ENCODE measurements around the gene RANBP3L.
"Not testable (repeated sequence)": the region's sequence is repeated elsewhere in the genome, so short reads cannot be mapped to it uniquely, and the experiment has no call there.

Gene RANBP3L

DNA sequence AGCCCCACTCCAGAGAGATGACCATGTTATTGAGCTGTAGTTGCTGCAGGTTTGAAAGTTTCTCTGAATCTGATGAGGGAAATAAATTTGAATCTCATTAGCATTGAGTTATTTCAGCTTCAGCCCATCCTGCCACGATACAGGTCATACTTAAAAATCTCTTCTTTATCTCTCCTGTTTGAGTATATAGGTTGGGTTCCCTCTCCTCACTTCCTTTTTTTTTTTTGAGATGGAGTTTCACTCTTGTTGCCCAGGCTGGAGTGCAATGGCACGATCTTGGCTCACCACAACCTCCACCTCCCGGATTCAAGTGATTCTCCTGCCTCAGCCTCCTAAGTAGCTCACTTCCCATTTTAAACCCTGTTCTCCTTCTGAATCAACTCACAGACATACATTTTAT, 17.9 kb downstream of the RANBP3L start:
- not testable (repeated sequence) for FAIRE-seq

- no peak for FAIRE-seq
These were observed 20.1 kb downstream of the RANBP3L start for GRCh38 chr5:36281626-36282025.

DNA sequence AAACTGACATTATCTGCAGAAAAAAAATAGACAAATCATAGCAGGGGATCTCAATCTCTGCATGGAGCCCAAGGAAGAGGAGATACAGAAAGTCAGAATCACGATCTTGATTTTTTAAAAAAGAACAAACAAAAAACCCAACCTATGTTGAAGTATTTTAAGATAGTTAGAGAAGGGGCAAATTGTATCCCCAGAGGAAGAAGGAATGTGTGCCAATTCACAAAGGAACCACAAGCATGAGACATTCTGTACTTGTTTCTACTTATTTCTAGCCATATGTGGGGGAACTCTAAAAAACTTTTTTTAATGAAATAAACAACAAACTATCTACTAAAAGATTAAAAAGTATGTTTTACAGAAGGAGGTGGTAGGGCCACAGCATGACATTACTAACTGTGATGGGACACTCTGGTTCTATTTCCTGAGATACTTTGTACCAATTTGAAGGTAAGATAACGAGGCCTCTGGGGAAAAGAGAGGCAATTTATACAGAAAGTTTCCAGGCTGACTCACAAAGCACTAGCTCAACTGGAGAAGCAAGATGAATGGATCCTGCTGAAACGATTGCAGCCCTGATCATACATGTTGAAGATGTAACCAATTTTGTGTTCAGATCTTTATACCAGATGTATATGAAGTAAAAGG, 22.5 kb downstream of the RANBP3L start:
- FAIRE-seq, result no peak

GRCh38 chr5:36277521-36278176, 24.1 kb downstream of the RANBP3L start:
- no peak for FAIRE-seq

DNA sequence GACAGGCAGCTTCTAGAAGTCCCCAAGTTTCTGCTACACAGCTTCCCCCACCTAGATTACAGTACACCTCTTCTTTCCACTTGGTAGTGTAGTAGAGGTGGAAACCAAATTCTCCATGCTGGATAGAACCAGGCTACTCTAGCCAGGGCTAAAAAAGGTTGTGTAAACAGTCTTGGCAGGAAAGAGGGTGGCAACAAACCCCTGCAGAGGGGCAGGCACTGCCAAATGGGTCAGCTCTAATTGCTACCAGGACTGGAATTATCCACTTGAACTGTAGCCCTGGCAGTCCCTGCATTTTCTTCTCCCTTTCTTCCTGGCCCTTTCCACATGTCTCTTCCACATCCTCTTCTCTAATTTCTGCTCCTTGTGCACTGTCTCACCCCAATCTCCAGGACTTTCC, 24.8 kb downstream of the RANBP3L start:
- no peak for FAIRE-seq

GRCh38 chr5:36273809-36274526, 27.7 kb downstream of the RANBP3L start:
- FAIRE-seq, result no peak

DNA sequence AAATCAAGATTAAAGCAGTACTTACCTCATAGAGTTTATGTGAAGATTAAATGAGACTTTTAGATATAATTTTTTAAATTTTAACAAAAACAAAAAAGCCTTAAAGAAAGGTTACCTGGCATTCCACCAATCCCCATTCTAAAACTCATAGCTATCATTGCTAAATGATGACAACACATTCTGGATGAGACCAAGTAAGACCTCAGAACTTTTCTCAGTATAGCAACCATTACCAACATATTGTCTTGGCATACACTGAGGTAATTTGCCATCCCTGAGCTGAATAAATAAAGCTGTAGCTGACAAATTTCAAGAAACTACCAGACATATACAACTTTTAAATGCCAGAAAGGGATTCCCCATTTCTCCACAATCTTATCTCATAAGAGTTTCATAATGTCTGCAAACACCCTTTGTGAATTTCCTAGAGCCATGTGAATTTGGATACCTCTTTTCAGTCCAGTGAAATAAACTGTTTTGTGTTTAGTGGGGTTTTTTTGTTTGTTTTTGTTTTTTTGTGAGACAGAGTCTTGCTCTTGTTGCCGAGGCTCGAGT, 29.5 kb downstream of the RANBP3L start:
- peak; percentile 31 for FAIRE-seq

GRCh38 chr5:36270876-36271575, 30.7 kb downstream of the RANBP3L start:
- no peak for FAIRE-seq

GRCh38 chr5:36270175-36270574, 31.5 kb downstream of the RANBP3L start:
- no peak for FAIRE-seq

- FAIRE-seq, result no peak
These were observed 32.2 kb downstream of the RANBP3L start for GRCh38 chr5:36269478-36269877.

DNA sequence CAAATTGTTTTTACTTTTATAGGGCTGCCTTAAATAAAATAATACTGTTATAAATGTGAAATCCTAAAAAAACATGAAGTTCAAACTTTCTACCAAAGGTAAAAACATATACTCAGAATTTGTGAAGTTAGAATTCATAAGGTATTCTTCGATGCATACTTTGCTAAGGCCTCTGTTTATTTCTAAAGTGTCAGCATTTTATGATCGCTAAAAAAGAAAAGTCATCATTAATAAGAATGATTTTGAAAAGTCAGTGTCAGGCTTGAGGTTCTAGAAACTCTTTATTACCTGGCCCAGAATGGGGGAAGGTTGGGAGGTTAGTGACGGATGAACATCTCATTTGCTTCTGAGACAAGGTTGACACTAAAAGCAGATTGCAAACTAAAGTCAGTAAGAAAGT, 33.8 kb downstream of the RANBP3L start:
- FAIRE-seq, result no peak

DNA sequence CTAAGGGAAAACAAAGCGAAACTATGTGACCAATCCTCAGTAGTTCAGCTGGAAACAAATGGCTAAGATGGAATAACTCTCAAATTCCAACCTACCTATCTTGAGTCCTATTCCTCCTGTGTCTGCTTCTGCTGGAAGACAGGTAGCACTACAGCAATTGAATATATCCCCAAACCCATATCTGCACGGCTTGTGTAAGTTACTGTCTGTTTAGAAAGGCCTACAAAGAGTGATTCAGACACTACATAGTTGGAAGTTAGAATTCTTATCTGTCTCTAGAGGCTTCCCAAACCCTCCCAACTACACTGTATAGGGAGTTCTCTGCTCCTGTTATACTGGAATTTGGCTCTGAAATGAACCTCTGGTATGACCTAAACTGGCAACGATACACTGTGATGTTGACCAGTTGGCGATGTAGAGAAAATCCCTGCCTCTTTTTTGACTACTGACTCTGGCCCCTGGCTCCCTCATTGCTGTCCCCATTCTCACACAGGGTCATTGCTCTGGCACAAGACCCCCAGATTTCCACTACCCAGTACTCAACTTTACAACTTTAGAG, 37.4 kb downstream of the RANBP3L start:
- no peak for FAIRE-seq

DNA sequence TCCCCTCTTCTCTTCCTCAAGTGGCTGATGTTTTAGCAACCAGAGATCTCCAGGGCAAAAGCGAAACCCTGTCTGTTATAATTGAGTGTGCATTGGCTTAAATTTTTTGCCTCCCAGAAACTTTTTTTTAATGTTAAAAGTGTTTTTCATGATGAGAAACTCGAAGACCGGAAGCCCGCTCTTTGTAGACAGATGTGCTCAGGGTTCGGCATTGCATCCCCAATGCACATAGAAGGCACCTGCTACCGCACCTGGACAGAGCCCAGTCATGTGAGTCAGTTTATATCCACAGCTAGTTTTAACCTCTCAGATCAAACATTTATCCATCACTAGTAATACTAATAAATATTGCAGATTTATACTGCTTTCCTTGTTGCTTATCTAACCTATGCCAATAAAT, 40.5 kb downstream of the RANBP3L start:
- FAIRE-seq, result no peak

GRCh38 chr5:36253575-36253974, 48.1 kb downstream of the RANBP3L start:
- no peak for FAIRE-seq

- FAIRE-seq, result no peak
These were observed 48.9 kb downstream of the RANBP3L start for GRCh38 chr5:36252722-36253365.

DNA sequence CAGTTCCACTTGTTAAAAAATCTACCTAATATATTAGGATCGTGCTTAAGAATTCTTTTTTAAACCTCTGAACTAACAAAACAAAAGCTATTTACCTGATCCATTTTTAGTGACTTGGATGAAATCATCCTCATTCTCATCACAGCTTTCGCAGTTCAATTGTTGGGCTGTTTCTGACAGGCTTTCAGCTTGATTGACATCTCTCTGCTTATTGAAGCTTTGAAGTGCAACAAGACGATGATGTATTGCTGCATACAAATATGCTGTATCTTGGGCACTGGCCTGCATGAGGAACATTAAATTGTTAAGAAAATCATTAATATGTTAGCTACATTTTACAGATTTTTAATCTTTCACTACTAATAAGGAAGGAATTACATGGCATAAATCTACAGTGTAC, 50.5 kb downstream of the RANBP3L start:
- FAIRE-seq, result no peak

DNA sequence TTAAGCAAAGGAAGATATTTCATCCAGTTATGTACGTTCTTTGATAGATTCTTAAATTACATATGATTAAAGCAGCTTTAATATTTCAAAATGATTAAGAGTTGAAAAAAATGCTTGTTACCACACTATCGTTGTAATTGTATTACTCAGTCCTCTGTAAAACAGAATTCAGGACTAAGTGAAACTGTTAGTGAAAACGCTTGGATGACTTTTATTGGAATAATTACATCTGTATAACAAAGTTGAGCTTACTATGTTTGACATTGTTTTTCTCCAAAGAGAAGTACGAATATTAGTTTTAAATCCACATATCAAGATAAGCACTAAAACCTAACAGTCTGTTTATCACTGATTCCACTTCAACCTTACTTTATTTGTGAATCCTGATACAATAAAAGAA, 51.3 kb downstream of the RANBP3L start:
- no peak for FAIRE-seq

- FAIRE-seq, result no peak
These were observed 55.5 kb downstream of the RANBP3L start for GRCh38 chr5:36246036-36246800.

DNA sequence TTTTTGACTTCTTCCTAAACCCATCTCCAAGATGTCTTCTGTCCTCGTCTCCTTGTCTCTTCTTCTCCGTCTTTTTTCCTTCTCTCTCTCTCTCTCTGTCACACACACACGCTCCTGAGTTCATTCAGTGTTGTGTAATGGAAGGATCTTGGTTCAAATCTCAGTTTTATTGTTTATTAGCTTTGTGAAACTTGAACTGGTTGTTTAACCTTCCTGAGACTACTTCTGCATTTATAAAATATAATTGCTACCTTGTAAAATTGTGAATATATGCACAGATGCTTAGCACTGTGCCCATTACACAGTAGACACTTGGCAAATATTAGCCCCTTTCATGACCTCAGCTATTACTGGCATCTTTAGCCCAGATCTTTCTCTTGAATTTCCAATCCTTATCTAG, 57.6 kb downstream of the RANBP3L start:
- FAIRE-seq, result no peak

DNA sequence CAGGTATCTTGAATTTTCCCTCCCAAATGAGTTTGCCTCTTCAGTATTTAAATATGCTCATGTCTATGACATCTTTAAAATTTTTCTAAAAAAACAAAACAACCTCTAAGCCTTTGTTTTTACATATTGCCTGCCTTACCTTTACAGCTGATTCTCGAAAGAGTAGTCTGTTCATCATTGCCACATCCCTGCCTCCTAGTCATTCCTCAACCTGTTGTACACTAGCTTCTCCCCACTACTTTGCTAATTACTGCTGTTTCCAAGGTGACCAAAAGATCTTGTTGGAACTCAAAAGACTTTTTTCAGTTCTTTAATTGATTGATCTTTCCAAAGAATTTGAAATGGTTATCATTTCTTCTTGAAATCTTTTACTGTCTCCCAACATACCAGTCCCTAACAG, 58.0 kb downstream of the RANBP3L start:
- no peak for FAIRE-seq

Data from colon (tissue), 2 donors.